G401.6 (cell line): Measurements from ENCODE around the gene GTPBP6.

Source experiments
- FAIRE-seq: peaks from 2 replicates; lab custom pipeline; 2012; peaks lifted over from hg19 to GRCh38; lab: Jason Lieb, UNC

Gene GTPBP6, protein sequence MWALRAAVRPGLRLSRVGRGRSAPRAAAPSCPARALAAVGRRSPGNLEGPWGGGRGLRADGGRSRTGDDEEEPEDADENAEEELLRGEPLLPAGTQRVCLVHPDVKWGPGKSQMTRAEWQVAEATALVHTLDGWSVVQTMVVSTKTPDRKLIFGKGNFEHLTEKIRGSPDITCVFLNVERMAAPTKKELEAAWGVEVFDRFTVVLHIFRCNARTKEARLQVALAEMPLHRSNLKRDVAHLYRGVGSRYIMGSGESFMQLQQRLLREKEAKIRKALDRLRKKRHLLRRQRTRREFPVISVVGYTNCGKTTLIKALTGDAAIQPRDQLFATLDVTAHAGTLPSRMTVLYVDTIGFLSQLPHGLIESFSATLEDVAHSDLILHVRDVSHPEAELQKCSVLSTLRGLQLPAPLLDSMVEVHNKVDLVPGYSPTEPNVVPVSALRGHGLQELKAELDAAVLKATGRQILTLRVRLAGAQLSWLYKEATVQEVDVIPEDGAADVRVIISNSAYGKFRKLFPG

GRCh38 chrX:318739-319578 is at the start of gene GTPBP6:
TSS of gene GTPBP6 (minus strand) at chrX:318796. CDS start at chrX:318787, 9 bp downstream.
- FAIRE-seq, result no peak

DNA sequence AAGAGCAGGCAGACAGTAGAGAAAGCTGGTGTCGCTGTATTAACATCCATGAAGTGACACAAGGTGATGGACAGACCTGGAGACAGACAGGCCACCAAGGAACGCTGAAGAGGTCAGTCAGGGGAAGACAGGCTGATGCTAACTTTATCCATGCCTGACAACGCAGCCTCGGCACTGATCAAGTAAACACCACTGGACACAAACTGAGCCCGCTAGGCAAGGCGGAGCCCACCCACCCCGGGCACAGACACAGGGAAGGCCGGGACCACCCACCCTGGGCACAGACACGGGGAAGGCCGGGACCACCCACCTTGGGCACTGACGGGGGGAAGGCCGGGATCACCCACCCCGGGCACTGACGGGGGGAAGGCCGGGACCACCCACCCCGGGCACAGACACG is 49.3 kb upstream of the GTPBP6 start:
- FAIRE-seq, result no peak

GRCh38 chrX:367349-367748 is 48.8 kb upstream of the GTPBP6 start:
- no peak for FAIRE-seq

DNA sequence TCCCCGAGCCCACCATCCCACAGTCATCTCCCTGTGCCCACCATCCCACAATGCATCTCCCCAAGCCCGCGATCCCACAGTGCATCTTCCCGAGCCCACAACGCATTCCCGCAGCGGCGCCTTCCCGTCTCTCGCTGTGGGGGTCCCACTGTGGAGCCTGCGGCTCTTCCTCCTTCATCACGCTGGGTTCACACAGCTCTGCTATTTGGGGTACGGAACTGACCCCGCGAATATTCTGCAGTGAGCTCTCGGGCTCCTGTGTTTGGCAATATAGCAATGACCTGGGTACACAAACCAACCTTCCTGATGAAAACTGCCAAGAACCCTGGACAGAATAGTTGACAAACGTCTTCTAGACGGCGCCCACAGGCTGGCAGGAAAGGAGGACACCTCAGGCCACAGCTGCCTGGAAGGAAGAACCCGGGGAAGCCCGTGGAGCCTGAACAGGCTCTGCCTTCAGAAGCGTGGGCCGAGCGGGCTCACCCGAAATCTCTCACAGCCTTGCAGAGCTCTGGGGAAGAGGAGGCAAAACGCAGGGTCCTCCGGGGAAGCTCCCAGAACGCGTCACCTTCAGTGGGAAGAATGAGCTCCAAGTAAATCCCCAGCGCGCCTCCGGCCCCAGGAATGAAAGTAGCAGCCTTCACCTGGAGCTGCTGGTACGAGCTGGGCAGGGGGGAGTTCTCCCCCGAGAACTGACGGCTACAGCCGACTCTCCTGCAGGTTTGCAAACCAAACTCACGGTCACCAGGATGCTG is 45.2 kb upstream of the GTPBP6 start:
- FAIRE-seq, result no peak

- no peak for FAIRE-seq
Observed at GRCh38 chrX:362937-363620, 44.5 kb upstream of the GTPBP6 start.

DNA sequence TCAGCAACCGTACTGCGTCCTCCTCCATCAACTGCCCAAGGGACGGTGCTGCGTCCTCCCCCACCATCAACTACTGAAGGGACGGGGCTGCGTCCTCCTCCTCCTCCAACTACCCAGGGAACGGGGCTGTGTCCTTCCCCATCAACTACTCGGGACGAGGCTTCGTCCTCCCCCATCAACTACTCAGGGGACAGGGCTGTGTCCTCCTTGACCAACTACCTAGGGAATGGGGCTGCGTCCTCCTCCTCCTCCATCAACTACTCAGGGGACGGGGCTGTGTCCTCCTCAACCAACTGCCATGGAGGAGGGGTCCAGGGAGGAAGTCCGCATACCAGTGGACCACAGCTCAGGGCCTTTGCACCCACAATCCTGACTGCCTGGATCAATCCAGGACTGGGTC is 43.8 kb upstream of the GTPBP6 start:
- FAIRE-seq, result no peak

- no peak for FAIRE-seq
Observed at GRCh38 chrX:361231-362145, 42.9 kb upstream of the GTPBP6 start.

- FAIRE-seq, result no peak
Observed at GRCh38 chrX:360496-361150, 42.0 kb upstream of the GTPBP6 start.

DNA sequence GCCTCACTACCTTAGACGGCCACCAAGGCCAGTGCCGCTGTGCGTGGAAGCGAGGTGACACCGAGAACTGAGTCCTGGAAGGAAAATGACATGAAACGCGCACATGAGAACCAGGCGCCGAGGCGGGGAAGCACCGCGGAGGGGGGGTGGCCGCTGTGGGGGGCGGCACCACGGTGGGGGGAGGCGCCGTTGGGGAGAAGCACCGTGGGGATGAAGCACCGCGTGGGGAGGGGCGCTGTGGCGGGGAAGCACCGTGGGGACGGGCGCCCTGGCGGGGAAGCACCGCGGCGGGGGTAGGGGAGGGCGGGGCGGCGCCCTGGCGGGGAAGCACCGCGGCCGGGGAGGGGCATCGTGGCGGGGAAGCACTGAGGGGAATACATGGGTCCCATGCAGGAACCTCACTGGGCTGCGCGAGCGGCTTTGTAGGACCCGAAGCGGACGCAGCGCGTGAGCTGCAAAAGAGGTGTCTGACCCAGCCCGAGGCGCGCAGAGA is 40.1 kb upstream of the GTPBP6 start:
- no peak for FAIRE-seq

GRCh38 chrX:357693-358471 is 39.3 kb upstream of the GTPBP6 start:
- FAIRE-seq, result no peak

- FAIRE-seq, result no peak
Observed at GRCh38 chrX:357035-357692, 38.6 kb upstream of the GTPBP6 start.

DNA sequence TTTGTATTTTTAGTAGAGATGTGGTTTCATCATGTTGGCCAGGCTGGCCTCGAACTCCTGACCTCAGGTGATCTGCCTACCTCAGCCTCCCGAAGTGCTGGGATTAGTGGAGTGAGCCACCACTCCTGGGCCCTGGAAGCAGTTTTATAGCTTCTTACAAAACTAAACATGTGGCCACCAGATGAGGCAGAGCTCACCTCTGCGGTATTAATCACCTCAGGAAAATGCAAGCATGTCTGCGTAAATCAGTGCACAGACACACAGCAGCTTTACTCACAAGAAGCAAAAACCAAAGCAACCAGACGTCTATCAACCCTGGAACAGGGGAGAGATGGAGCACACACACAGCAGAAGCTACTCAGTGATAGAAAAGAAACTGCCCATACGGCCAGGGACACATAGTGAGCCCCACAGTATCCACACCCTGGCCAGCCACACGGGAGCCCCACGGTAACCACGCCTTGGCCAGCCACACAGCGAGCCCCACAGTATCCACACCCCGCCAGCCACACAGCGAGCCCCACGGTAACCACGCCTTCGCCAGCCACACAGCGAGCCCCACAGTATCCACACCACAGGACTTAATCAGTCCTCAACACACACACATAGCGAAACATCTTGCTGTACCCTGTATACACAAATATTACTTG is 37.9 kb upstream of the GTPBP6 start:
- FAIRE-seq, result no peak

- no peak for FAIRE-seq
Observed at GRCh38 chrX:355329-356050, 36.9 kb upstream of the GTPBP6 start.

DNA sequence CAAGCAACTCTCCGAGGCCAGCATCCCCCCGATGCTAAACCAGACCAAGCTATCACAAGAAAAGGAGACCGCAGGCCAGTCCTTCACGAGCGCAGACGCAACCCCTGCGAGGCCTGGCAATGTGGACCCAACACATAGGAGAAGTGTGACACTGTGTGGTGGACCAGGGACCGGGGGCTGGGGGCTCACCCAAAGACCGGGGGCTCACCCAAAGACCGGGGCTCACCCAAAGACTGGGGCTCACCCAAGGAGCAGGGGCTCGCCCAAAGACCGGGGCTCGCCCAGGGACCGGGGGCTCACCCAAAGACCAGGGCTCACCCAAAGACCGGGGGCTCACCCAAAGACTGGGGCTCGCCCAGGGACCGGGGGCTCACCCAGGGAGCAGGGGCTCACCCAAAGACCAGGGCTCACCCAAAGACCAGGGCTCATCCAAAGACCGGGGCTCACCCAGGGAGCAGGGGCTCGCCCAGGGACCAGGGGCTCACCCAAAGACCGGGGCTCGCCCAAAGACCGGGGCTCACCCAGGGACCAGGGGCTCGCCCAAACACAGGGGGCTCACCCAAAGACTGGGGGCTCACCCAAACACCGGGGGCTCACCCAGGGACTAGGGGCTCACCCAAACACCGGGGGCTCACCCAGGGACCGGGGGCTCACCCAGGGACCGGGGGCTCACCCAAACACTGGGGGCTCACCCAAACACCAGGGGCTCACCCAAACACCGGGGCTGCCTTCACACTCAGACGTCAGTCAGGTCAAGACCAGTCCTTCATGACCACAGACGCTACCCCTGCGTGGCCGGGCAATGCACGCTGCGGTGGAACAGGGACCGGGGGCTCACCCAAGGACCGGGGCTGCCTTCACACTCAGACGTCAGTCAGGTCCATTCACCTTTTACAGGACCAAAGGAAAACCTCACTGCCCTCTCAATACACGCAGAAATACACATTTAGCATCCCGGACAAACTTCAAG is 35.3 kb upstream of the GTPBP6 start:
- FAIRE-seq, result no peak

GRCh38 chrX:352582-353314 is 34.2 kb upstream of the GTPBP6 start:
- FAIRE-seq, result no peak

DNA sequence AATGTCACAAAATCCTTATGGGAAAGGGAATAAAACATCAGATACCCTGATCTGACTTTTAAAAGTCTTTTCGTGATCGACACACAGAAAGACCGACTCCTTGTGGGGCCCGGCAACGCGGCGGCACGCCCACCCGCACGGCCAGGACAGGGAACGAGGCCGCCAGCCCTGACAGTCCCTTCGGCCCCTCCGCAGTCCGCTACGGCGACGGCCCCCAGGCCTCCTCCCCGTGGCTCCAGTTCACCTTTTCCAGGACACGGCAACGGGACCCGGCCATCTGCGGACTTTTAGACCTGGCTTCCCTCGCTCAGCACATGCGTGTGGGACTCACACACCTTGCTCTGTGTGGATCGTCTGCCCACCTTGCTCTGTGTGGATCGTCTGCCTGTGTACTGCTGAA is 33.6 kb upstream of the GTPBP6 start:
- FAIRE-seq, result no peak
